Activated naive CD8-positive, alpha-beta T cell treated with anti-CD3 and anti-CD28 coated beads, Interleukin-2, amount 10 ng/mL, durations not matched to agents 7 days and 5 days (primary cell): ENCODE measurements around the gene ATP6V1C2. TPM values are rescaled to one million over a fixed set of nuclear protein-coding genes. Genes with fewer than 3 reads are reported as not detected.

Experiments used
- total RNA-seq, 2 experiments: library from RNA; stranded (reverse); gene quantifications; one replicate each; pipeline ENCODE4 v1.2.3, GENCODE V29; 2021

Gene ATP6V1C2
- total RNA-seq, 2 experiments from 2014 or later: not detected

Other genes starting within 250 kb of the ATP6V1C2 start
- gene NOL10, start 31.7 kb upstream of the ATP6V1C2 start, total RNA-seq: 10 to 100 TPM; 20.1 to 22.1 TPM
- 10 to 100 TPM; 76.0 to 77.4 TPM for gene PDIA6, start 91.2 kb downstream of the ATP6V1C2 start, total RNA-seq
- not detected for gene KCNF1, start 190.3 kb downstream of the ATP6V1C2 start, total RNA-seq